ENCODE measurements around the gene MCM9.

The MCM9 gene

GRCh38 chr6:118918329-118918725, 16.6 kb downstream of the MCM9 start:
- no peak for DNase-seq (ENCODE audit: low read depth in 1 of 2, low spot score in 1 of 2)
- in situ Hi-C loops (cut with HindIII; ENCODE audit: low pct_unique_long_range_greater_than_20kb, low sequenced_read_pairs), result no loop called here
- TF ChIP-seq JUND (IDR thresholded peaks at IDR 0.05; ENCODE audit: low read depth), result no peak

- TF ChIP-seq JUND (IDR thresholded peaks at IDR 0.05; ENCODE audit: low read depth), result no peak
- no peak for DNase-seq (ENCODE audit: low read depth in 1 of 2, low spot score in 1 of 2)
- in situ Hi-C loops (cut with HindIII; ENCODE audit: low pct_unique_long_range_greater_than_20kb, low sequenced_read_pairs), result no loop called here
Measured at GRCh38 chr6:118917546-118918328, 17.2 kb downstream of the MCM9 start.

- in situ Hi-C loops (cut with HindIII; ENCODE audit: low pct_unique_long_range_greater_than_20kb, low sequenced_read_pairs), result no loop called here
- no peak for DNase-seq (ENCODE audit: low read depth in 1 of 2, low spot score in 1 of 2)
- no peak for TF ChIP-seq JUND (IDR thresholded peaks at IDR 0.05; ENCODE audit: low read depth)
Measured at GRCh38 chr6:118914598-118914997, 20.4 kb downstream of the MCM9 start.

- no peak for DNase-seq (ENCODE audit: low read depth in 1 of 2, low spot score in 1 of 2)
- no peak for TF ChIP-seq JUND (IDR thresholded peaks at IDR 0.05; ENCODE audit: low read depth)
- in situ Hi-C loops (cut with HindIII; ENCODE audit: low pct_unique_long_range_greater_than_20kb, low sequenced_read_pairs), result no loop called here
Measured at GRCh38 chr6:118913161-118913560, 21.8 kb downstream of the MCM9 start.

- no peak for TF ChIP-seq JUND (IDR thresholded peaks at IDR 0.05; ENCODE audit: low read depth)
- DNase-seq (ENCODE audit: low read depth in 1 of 2, low spot score in 1 of 2), result no peak
- in situ Hi-C loops (cut with HindIII; ENCODE audit: low pct_unique_long_range_greater_than_20kb, low sequenced_read_pairs), result no loop called here
Measured at GRCh38 chr6:118912646-118913045, 22.3 kb downstream of the MCM9 start.

- in situ Hi-C loops (cut with HindIII; ENCODE audit: low pct_unique_long_range_greater_than_20kb, low sequenced_read_pairs), result no loop called here
- TF ChIP-seq JUND (IDR thresholded peaks at IDR 0.05; ENCODE audit: low read depth), result no peak
- DNase-seq (ENCODE audit: low read depth in 1 of 2, low spot score in 1 of 2), result no peak
Measured at GRCh38 chr6:118908441-118908840, 26.5 kb downstream of the MCM9 start.

- no peak for DNase-seq (ENCODE audit: low read depth in 1 of 2, low spot score in 1 of 2)
- no peak for TF ChIP-seq JUND (IDR thresholded peaks at IDR 0.05; ENCODE audit: low read depth)
- in situ Hi-C loops (cut with HindIII; ENCODE audit: low pct_unique_long_range_greater_than_20kb, low sequenced_read_pairs), result no loop called here
Measured at GRCh38 chr6:118905851-118906250, 29.1 kb downstream of the MCM9 start.

- no peak for DNase-seq (ENCODE audit: low read depth in 1 of 2, low spot score in 1 of 2)
- in situ Hi-C loops (cut with HindIII; ENCODE audit: low pct_unique_long_range_greater_than_20kb, low sequenced_read_pairs), result no loop called here
Measured at GRCh38 chr6:118905084-118905483, 29.9 kb downstream of the MCM9 start.

GRCh38 chr6:118903691-118904090, 31.3 kb downstream of the MCM9 start:
- TF ChIP-seq JUND (IDR thresholded peaks at IDR 0.05; ENCODE audit: low read depth), result no peak
- DNase-seq (ENCODE audit: low read depth in 1 of 2, low spot score in 1 of 2), result no peak
- in situ Hi-C loops (cut with HindIII; ENCODE audit: low pct_unique_long_range_greater_than_20kb, low sequenced_read_pairs), result no loop called here

More at GRCh38 chr6:118905084-118905483, 29.9 kb downstream of the MCM9 start:
- TF ChIP-seq JUND (IDR thresholded peaks at IDR 0.05; ENCODE audit: low read depth), result no peak

- in situ Hi-C loops (cut with HindIII; ENCODE audit: low pct_unique_long_range_greater_than_20kb, low sequenced_read_pairs), result no loop called here
- DNase-seq (ENCODE audit: low read depth in 1 of 2, low spot score in 1 of 2), result no peak
- no peak for TF ChIP-seq JUND (IDR thresholded peaks at IDR 0.05; ENCODE audit: low read depth)
Measured at GRCh38 chr6:118903138-118903537, 31.8 kb downstream of the MCM9 start.

GRCh38 chr6:118902726-118903125, 32.2 kb downstream of the MCM9 start:
- in situ Hi-C loops (cut with HindIII; ENCODE audit: low pct_unique_long_range_greater_than_20kb, low sequenced_read_pairs), result no loop called here
- DNase-seq (ENCODE audit: low read depth in 1 of 2, low spot score in 1 of 2), result no peak
- TF ChIP-seq JUND (IDR thresholded peaks at IDR 0.05; ENCODE audit: low read depth), result no peak

GRCh38 chr6:118899948-118900347, 35.0 kb downstream of the MCM9 start:
- DNase-seq (ENCODE audit: low read depth in 1 of 2, low spot score in 1 of 2), result no peak
- no peak for TF ChIP-seq JUND (IDR thresholded peaks at IDR 0.05; ENCODE audit: low read depth)
- in situ Hi-C loops (cut with HindIII; ENCODE audit: low pct_unique_long_range_greater_than_20kb, low sequenced_read_pairs), result no loop called here

- DNase-seq (ENCODE audit: low read depth in 1 of 2, low spot score in 1 of 2), result no peak
- in situ Hi-C loops (cut with HindIII; ENCODE audit: low pct_unique_long_range_greater_than_20kb, low sequenced_read_pairs), result no loop called here
Measured at GRCh38 chr6:118897386-118897785, 37.6 kb downstream of the MCM9 start.

More at GRCh38 chr6:118897386-118897785, 37.6 kb downstream of the MCM9 start:
- TF ChIP-seq JUND (IDR thresholded peaks at IDR 0.05; ENCODE audit: low read depth), result no peak
